Measurements from ENCODE around the gene WNT7B. TPM values are rescaled to one million over a fixed set of nuclear protein-coding genes. Genes with fewer than 3 reads are reported as not detected.

The WNT7B gene
- total and polyA plus RNA-seq, 7 donors, result not detected

- H3K9me3 ChIP-seq, result no peaks in the 10 kb centered on the region
- no peaks in the 10 kb centered on the region for H3K4me1 ChIP-seq
- 79 to 87% methylated on average over 32 of the region's 32 CpGs for WGBS, 2 donors
- TF ChIP-seq POLR2A (IDR thresholded peaks at IDR 0.05) (no peak), POLR2AphosphoS5 (IDR thresholded peaks at IDR 0.05) (no peak), EP300 (IDR thresholded peaks at IDR 0.05) (no peak)
- TF ChIP-seq, protein P1, sequence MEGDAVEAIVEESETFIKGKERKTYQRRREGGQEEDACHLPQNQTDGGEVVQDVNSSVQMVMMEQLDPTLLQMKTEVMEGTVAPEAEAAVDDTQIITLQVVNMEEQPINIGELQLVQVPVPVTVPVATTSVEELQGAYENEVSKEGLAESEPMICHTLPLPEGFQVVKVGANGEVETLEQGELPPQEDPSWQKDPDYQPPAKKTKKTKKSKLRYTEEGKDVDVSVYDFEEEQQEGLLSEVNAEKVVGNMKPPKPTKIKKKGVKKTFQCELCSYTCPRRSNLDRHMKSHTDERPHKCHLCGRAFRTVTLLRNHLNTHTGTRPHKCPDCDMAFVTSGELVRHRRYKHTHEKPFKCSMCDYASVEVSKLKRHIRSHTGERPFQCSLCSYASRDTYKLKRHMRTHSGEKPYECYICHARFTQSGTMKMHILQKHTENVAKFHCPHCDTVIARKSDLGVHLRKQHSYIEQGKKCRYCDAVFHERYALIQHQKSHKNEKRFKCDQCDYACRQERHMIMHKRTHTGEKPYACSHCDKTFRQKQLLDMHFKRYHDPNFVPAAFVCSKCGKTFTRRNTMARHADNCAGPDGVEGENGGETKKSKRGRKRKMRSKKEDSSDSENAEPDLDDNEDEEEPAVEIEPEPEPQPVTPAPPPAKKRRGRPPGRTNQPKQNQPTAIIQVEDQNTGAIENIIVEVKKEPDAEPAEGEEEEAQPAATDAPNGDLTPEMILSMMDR (IDR thresholded peaks at IDR 0.05), result no peak
- no peak overlapping the region for H3K4me3 ChIP-seq
- DNase-seq, result no peak
- H3K27me3 ChIP-seq, result no peaks in the 10 kb centered on the region
- intact Hi-C loops (cut with DNase I), result no loop called here
- no peaks in the 10 kb centered on the region for H3K36me3 ChIP-seq
- H3K27ac ChIP-seq, result no peak overlapping the region
These were observed 34.0 kb downstream of the WNT7B start for GRCh38 chr22:45942787-45943493.

GRCh38 chr22:45942344-45942743 lies 34.6 kb downstream of the WNT7B start:
- Histone ChIP-seq H3K27me3 (no peaks in the 10 kb centered on the region), H3K36me3 (no peaks in the 10 kb centered on the region), H3K27ac (no peak overlapping the region), H3K9me3 (no peaks in the 10 kb centered on the region), H3K4me3 (no peak overlapping the region), H3K4me1 (no peaks in the 10 kb centered on the region)
- no peak for DNase-seq
- WGBS, 2 donors, result 76 to 84% methylated on average over 9 of the region's 9 CpGs
- TF ChIP-seq POLR2AphosphoS5 (IDR thresholded peaks at IDR 0.05) (no peak), EP300 (IDR thresholded peaks at IDR 0.05) (no peak), POLR2A (IDR thresholded peaks at IDR 0.05) (no peak)
- TF ChIP-seq, protein P1 (IDR thresholded peaks at IDR 0.05), result no peak
- intact Hi-C loops (cut with DNase I), result no loop called here

DNA sequence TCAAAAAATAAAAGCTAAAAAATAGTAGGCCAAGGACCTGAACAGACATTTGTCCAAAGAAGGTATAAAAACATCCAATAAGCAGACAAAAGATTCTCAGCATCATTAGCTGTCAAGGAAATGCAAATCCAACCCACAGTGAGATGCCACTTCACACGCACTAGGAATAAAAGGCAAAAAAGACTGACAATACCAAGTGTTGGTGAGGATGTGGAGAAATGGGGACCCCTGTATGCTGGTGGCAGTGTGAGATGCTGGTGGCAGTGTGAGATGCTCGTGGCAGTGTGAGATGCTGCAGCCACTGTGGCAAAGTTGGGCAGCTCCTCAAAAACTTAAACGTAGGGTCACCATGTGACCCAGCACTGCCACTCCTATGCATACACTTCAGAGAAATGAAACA lies 38.0 kb downstream of the WNT7B start:
- intact Hi-C loops (cut with DNase I), result no loop called here

DNA sequence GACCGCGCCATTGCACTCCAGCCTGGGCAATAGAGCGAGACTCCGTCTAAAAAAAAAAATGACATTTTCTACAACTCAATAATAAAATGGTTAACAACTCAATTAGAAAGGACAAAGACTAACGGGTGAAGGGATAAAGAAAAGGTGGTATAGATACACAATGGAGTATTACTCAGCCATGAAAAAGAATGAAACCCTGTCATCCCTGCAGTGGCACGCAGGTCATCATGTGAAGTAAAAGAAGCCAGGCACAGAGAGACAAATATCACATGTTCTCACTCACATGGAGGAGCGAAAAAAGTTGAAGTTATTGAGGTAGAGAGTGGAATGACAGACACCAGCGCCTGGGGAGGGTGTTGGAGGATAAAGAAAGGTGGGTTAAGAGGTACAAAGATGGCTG lies 39.0 kb downstream of the WNT7B start:
- peaks cover 0 to 39% (median 24%) of the 10 kb centered on the region in 3 donors for H3K27me3 ChIP-seq
- WGBS, 2 donors, result 94 to 98% methylated on average over 8 of the region's 8 CpGs
- DNase-seq, result no peak
- H3K36me3 ChIP-seq, result no peaks in the 10 kb centered on the region
- no peak overlapping the region for H3K4me3 ChIP-seq
- TF ChIP-seq EP300 (IDR thresholded peaks at IDR 0.05) (no peak), POLR2A (IDR thresholded peaks at IDR 0.05) (no peak), POLR2AphosphoS5 (IDR thresholded peaks at IDR 0.05) (no peak)
- TF ChIP-seq, protein P1 (IDR thresholded peaks at IDR 0.05), result no peak
- peaks cover 0 to 10% (median 5%) of the 10 kb centered on the region in 4 donors for H3K4me1 ChIP-seq
- no peaks in the 10 kb centered on the region for H3K9me3 ChIP-seq
- intact Hi-C loops (cut with DNase I), result no loop called here
- H3K27ac ChIP-seq, result no peak overlapping the region

More for the DNA sequence above, 38.0 kb downstream of the WNT7B start:
- TF ChIP-seq POLR2AphosphoS5 (IDR thresholded peaks at IDR 0.05) (no peak), POLR2A (IDR thresholded peaks at IDR 0.05) (no peak), EP300 (IDR thresholded peaks at IDR 0.05) (no peak)
- TF ChIP-seq, protein P1 (IDR thresholded peaks at IDR 0.05), result no peak
- H3K9me3 ChIP-seq, result no peaks in the 10 kb centered on the region
- H3K27ac ChIP-seq, result no peak overlapping the region
- DNase-seq, result no peak
- no peaks in the 10 kb centered on the region for H3K36me3 ChIP-seq
- WGBS, 2 donors, result 80 to 88% methylated on average over 3 of the region's 3 CpGs
- H3K4me3 ChIP-seq, result no peak overlapping the region
- peaks cover 0 to 29% (median 14%) of the 10 kb centered on the region in 3 donors for H3K27me3 ChIP-seq
- H3K4me1 ChIP-seq, result peaks cover 0 to 10% (median 5%) of the 10 kb centered on the region in 4 donors
